ENCODE results near the gene NAT8L. TPM values are rescaled to one million over a fixed set of nuclear protein-coding genes. Genes with fewer than 3 reads are reported as not detected.

NAT8L gene
- total RNA-seq, 2 donors from 2014 or later: 0.11 to 0.17 TPM

GRCh38 chr4:2091990-2092668, 33.0 kb downstream of the NAT8L start:
- Histone ChIP-seq H3K27me3 (no peaks in the 10 kb centered on the region), H3K36me3 (no peaks in the 10 kb centered on the region), H3K27ac (no peak overlapping the region), H3K4me1 (no peaks in the 10 kb centered on the region), H3K9ac (ENCODE audit: low read depth in 2 of 2, low read length in 2 of 2) (no peak overlapping the region), H3K9me3 (no peaks in the 10 kb centered on the region), H3K4me3 (no peak overlapping the region)
- no peak for TF ChIP-seq CTCF (IDR thresholded peaks at IDR 0.05)
- no peak for DNase-seq
- intact Hi-C loops (cut with DNase I): no loop called here

GRCh38 chr4:2092669-2093053, 33.5 kb downstream of the NAT8L start:
- Histone ChIP-seq H3K4me3 (no peak overlapping the region), H3K9ac (ENCODE audit: low read depth in 2 of 2, low read length in 2 of 2) (no peak overlapping the region), H3K9me3 (no peaks in the 10 kb centered on the region), H3K4me1 (no peaks in the 10 kb centered on the region), H3K27me3 (no peaks in the 10 kb centered on the region), H3K27ac (no peak overlapping the region), H3K36me3 (no peaks in the 10 kb centered on the region)
- intact Hi-C loops (cut with DNase I): no loop called here
- no peak for TF ChIP-seq CTCF (IDR thresholded peaks at IDR 0.05)
- no peak for DNase-seq

- Histone ChIP-seq H3K9me3 (no peaks in the 10 kb centered on the region), H3K27me3 (no peaks in the 10 kb centered on the region), H3K36me3 (no peaks in the 10 kb centered on the region), H3K27ac (no peak overlapping the region), H3K4me3 (no peak overlapping the region), H3K9ac (ENCODE audit: low read depth in 2 of 2, low read length in 2 of 2) (no peak overlapping the region), H3K4me1 (no peaks in the 10 kb centered on the region)
- intact Hi-C loops (cut with DNase I): no loop called here
- no peak for DNase-seq
- no peak for TF ChIP-seq CTCF (IDR thresholded peaks at IDR 0.05)
Observed at GRCh38 chr4:2093265-2093664, 34.1 kb downstream of the NAT8L start.

GRCh38 chr4:2094545-2094944, 35.4 kb downstream of the NAT8L start:
- no peak for TF ChIP-seq CTCF (IDR thresholded peaks at IDR 0.05)
- Histone ChIP-seq H3K4me1 (no peaks in the 10 kb centered on the region), H3K27ac (no peak overlapping the region), H3K27me3 (no peaks in the 10 kb centered on the region), H3K9ac (ENCODE audit: low read depth in 2 of 2, low read length in 2 of 2) (no peak overlapping the region), H3K9me3 (no peaks in the 10 kb centered on the region), H3K4me3 (no peak overlapping the region), H3K36me3 (no peaks in the 10 kb centered on the region)
- DNase-seq: no peak
- intact Hi-C loops (cut with DNase I): no loop called here

- Histone ChIP-seq H3K4me1 (no peaks in the 10 kb centered on the region), H3K27me3 (no peaks in the 10 kb centered on the region), H3K9ac (ENCODE audit: low read depth in 2 of 2, low read length in 2 of 2) (no peak overlapping the region), H3K4me3 (no peak overlapping the region), H3K27ac (no peak overlapping the region), H3K9me3 (no peaks in the 10 kb centered on the region), H3K36me3 (no peaks in the 10 kb centered on the region)
- intact Hi-C loops (cut with DNase I): no loop called here
- no peak for TF ChIP-seq CTCF (IDR thresholded peaks at IDR 0.05)
- no peak for DNase-seq
Observed at GRCh38 chr4:2095236-2096072, 36.3 kb downstream of the NAT8L start.
